Common myeloid progenitor, CD34-positive (primary cell): ENCODE data around the gene WNT8B.

Experiments
- CTCF ChIA-PET: fragments of 350-600 bp; sonication (Branson Sonifier 250); formaldehyde crosslinking; loops from one replicate; lab custom pipeline; 2021; ENCODE audit warnings: antibody characterized with exemption; lab: Charles Lee
- POLR2A ChIA-PET: fragments of 350-600 bp; sonication (Branson Sonifier 250); formaldehyde crosslinking; loops from one replicate; lab custom pipeline; 2021; ENCODE audit warnings: antibody characterized with exemption; lab: Charles Lee
- DNase-seq, 3 donors: peaks; one replicate each; pipeline versions ENCODE4 v3.0.0 to v3.0.0-alpha.2; 2013
- H3K27ac ChIP-seq, 2 experiments: 1 replicate in 1 of 2; 2 replicates in 1 of 2; pipeline ENCODE4 v1.7.0; 2013; ENCODE audit warnings: inconsistent platforms in 2 of 2, low read length in 2 of 2, mild to moderate bottlenecking in 2 of 2, low read depth in 1 of 2, moderate library complexity in 1 of 2; ENCODE audit not compliant: severe bottlenecking in 2 of 2, insufficient read depth in 1 of 2, poor library complexity in 1 of 2
- H3K27me3 ChIP-seq, 5 experiments: replicated peaks in 2 of 5; 1 replicate in 3 of 5; 2 replicates in 2 of 5; pipeline versions ENCODE4 v1.6.1 to v1.7.0; 2013; ENCODE audit warnings: low read length in 4 of 5, mild to moderate bottlenecking in 2 of 5, moderate library complexity in 2 of 5, inconsistent platforms in 1 of 5; ENCODE audit not compliant: insufficient read depth in 5 of 5, control insufficient read depth in 4 of 5
- H3K36me3 ChIP-seq, 4 experiments: 1 replicate in 2 of 4; 2 replicates in 2 of 4; pipeline versions ENCODE4 v1.6.1 to v1.7.0; 2013; ENCODE audit warnings: low read length in 3 of 4, control low read depth in 1 of 4, mild to moderate bottlenecking in 1 of 4; ENCODE audit not compliant: control insufficient read depth in 4 of 4, insufficient read depth in 4 of 4
- H3K4me1 ChIP-seq, 4 experiments: 1 replicate in 3 of 4; 2 replicates in 1 of 4; pipeline versions ENCODE4 v1.6.1 to v1.7.1; 2013; ENCODE audit warnings: low read length in 3 of 4, mild to moderate bottlenecking in 3 of 4, control low read depth in 1 of 4, inconsistent platforms in 1 of 4, moderate library complexity in 1 of 4; ENCODE audit not compliant: control insufficient read depth in 4 of 4, insufficient read depth in 4 of 4; ENCODE audit errors: control extremely low read depth in 1 of 4
- H3K4me3 ChIP-seq, 7 experiments: 1 replicate in 4 of 7; 2 replicates in 3 of 7; pipeline versions ENCODE4 v1.5.1 to v1.7.0; 2013; ENCODE audit warnings: mild to moderate bottlenecking in 7 of 7, low read length in 6 of 7, moderate library complexity in 6 of 7, inconsistent platforms in 2 of 7, low read depth in 2 of 7, control low read depth in 1 of 7; ENCODE audit not compliant: insufficient read depth in 4 of 7, control insufficient read depth in 1 of 7; ENCODE audit errors: extremely low read depth in 1 of 7
- H3K9me3 ChIP-seq, 5 experiments: 1 replicate in 4 of 5; 2 replicates in 1 of 5; pipeline versions ENCODE4 v1.6.1 to v1.7.1; 2013; ENCODE audit warnings: low read length in 4 of 5, mild to moderate bottlenecking in 2 of 5, inconsistent platforms in 1 of 5, low read depth in 1 of 5, moderate library complexity in 1 of 5; ENCODE audit not compliant: control insufficient read depth in 4 of 5, insufficient read depth in 2 of 5; ENCODE audit errors: control extremely low read depth in 1 of 5
- WGBS: methylation state at CpG from one replicate; pipeline ENCODE4 v1.1.5; 2013; ENCODE audit not compliant: insufficient coverage; 5-methylcytosine and 5-hydroxymethylcytosine counted together

Gene WNT8B

DNA sequence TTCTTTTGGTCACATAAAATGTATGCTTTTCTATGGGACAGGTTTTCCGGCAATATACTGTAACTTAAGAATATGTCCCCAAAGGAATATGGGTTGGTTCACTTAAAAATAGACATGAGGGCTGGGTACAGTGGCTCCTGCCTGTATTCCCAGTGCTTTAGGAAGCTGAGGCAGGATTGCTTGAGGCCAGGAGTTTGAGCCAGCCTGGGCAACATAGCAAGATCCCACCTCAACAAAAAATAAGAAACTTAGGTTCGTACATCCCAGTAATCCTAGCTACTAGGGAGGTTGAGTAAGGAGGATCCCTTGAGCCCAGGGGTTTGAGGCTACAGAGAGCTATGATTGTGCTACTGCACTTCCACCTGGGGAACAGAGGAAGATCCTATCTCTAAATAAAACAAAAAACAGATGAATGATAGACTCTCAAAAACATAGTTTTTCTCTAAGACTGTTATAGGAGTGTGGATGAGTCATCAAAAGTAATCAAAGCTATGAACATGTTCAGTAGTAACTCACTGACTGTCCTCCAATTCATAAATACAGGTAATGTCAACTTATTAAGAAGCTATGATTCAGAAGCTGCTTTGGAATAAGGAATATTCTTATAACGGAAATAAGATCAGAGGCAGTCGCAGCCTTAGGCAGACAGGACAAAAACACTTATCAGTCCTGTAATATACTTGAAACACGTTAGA, 59.4 kb downstream of the WNT8B start:
- POLR2A ChIA-PET = interaction anchor here (0.6 to 0.7 kb wide), 2 partner anchors 40 to 188 kb away, joined by 3 read pairs; no protein-coding TSS in a partner anchor
- CTCF ChIA-PET = interaction anchor here (0.5 to 1.5 kb wide), 8 partner anchors 15 to 274 kb away, joined by 3 to 5 read pairs (median 3); no protein-coding TSS in a partner anchor
- DNase-seq = no peak
- H3K27me3 ChIP-seq = peaks cover 0 to 20% (median 13%) of the 10 kb centered on the region in 5 experiments
- H3K9me3 ChIP-seq = no peaks in the 10 kb centered on the region
- WGBS = no CpG with 5 or more reads among the region's 5 CpGs
- peaks cover 0 to 10% (median 3%) of the 10 kb centered on the region in 4 experiments for H3K4me1 ChIP-seq
- no peak overlapping the region for H3K27ac ChIP-seq
- no peak overlapping the region for H3K4me3 ChIP-seq
- peaks cover 19 to 50% (median 36%) of the 10 kb centered on the region in 4 experiments for H3K36me3 ChIP-seq

GRCh38 chr10:100522945-100523344, 60.1 kb downstream of the WNT8B start:
- 91% methylated on average over 9 of the region's 9 CpGs for WGBS
- POLR2A ChIA-PET = interaction anchor here (0.7 kb wide), 1 partner anchor 39 kb away, joined by 3 read pairs; no protein-coding TSS in a partner anchor

DNA sequence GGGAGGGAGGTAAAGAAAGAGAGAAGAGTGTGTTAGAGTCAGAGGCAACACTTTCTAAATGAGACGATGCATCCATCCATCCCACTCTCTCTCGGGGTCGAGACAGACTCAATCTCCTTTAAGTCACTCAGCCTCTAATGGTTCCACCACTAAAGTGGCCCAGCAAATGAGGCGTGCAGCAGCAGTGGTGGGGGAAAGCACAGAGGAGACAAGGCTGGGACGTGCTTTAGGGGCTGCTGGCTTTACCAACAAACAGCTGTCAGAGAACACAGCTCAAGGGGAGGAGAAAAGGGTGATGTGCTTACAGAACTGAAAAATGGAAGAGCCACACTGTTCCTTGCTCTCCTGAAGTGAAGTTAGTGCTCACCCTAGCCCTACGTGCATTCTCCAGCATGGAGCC, 61.4 kb downstream of the WNT8B start:
- DNase-seq = no peak
- WGBS = 100% methylated on average over 6 of the region's 6 CpGs
- Histone ChIP-seq H3K27me3 (peaks cover 0 to 17% (median 6%) of the 10 kb centered on the region in 5 experiments), H3K4me1 (peaks cover 6 to 19% (median 15%) of the 10 kb centered on the region in 4 experiments), H3K4me3 (no peak overlapping the region), H3K27ac (no peak overlapping the region), H3K9me3 (no peaks in the 10 kb centered on the region), H3K36me3 (peaks cover 19 to 50% (median 37%) of the 10 kb centered on the region in 4 experiments)
- ChIA-PET CTCF (interaction anchor here (1.2 to 1.8 kb wide), 4 partner anchors 8 to 85 kb away, joined by 3 to 10 read pairs (median 6); partner anchors contain the start of gene HIF1AN), POLR2A (no interaction called here)

More at GRCh38 chr10:100522945-100523344, 60.1 kb downstream of the WNT8B start:
- no peak overlapping the region for H3K4me3 ChIP-seq
- H3K36me3 ChIP-seq = peaks cover 19 to 50% (median 37%) of the 10 kb centered on the region in 4 experiments
- H3K9me3 ChIP-seq = no peaks in the 10 kb centered on the region
- CTCF ChIA-PET = interaction anchor here (1.0 to 1.5 kb wide), 5 partner anchors 15 to 273 kb away, joined by 3 to 5 read pairs (median 3); no protein-coding TSS in a partner anchor
- H3K4me1 ChIP-seq = peaks cover 0 to 10% (median 5%) of the 10 kb centered on the region in 4 experiments
- H3K27me3 ChIP-seq = peaks cover 0 to 20% (median 13%) of the 10 kb centered on the region in 5 experiments
- DNase-seq = no peak
- no peak overlapping the region for H3K27ac ChIP-seq

- peaks cover 0 to 12% (median 4%) of the 10 kb centered on the region in 5 experiments for H3K27me3 ChIP-seq
- H3K9me3 ChIP-seq = no peaks in the 10 kb centered on the region
- ChIA-PET POLR2A (interaction anchor here (0.6 to 0.9 kb wide), 3 partner anchors 27 to 901 kb away, joined by 3 to 5 read pairs (median 3); no protein-coding TSS in a partner anchor), CTCF (interaction anchor here (0.6 to 1.8 kb wide), 5 partner anchors 9 to 85 kb away, joined by 3 to 10 read pairs (median 5); partner anchors contain the start of gene HIF1AN)
- DNase-seq = no peak
- H3K4me1 ChIP-seq = peaks cover 6 to 17% (median 14%) of the 10 kb centered on the region in 4 experiments
- WGBS = 100% methylated on average over 2 of the region's 2 CpGs
- peaks cover 19 to 50% (median 37%) of the 10 kb centered on the region in 4 experiments for H3K36me3 ChIP-seq
- no peak overlapping the region for H3K27ac ChIP-seq
- no peak overlapping the region for H3K4me3 ChIP-seq
These were observed 61.8 kb downstream of the WNT8B start for GRCh38 chr10:100524638-100525037.

GRCh38 chr10:100528123-100528886, 65.5 kb downstream of the WNT8B start:
- DNase-seq = peak in 1 of 3 donors; percentile 15
- H3K36me3 ChIP-seq = peaks cover 19 to 38% (median 33%) of the 10 kb centered on the region in 4 experiments
- H3K27ac ChIP-seq = peak overlapping the region; percentile 13 to 87
- CTCF ChIA-PET = interaction anchor here (1.2 to 5.5 kb wide), 3 partner anchors 7 to 15 kb away, joined by 3 to 38 read pairs (median 5); partner anchors contain the start of genes HIF1AN and SEC31B
- H3K4me3 ChIP-seq = peak overlapping the region in 6 of 7 experiments; percentile 78 to 100 (median 98)
- H3K4me1 ChIP-seq = peaks cover 9 to 23% (median 17%) of the 10 kb centered on the region in 4 experiments
- H3K27me3 ChIP-seq = no peaks in the 10 kb centered on the region
- WGBS = 81% methylated on average over 4 of the region's 7 CpGs
- POLR2A ChIA-PET = no interaction called here
- no peaks in the 10 kb centered on the region for H3K9me3 ChIP-seq

GRCh38 chr10:100528921-100529474, 66.2 kb downstream of the WNT8B start:
- Histone ChIP-seq H3K27me3 (no peaks in the 10 kb centered on the region), H3K36me3 (peaks cover 19 to 31% (median 27%) of the 10 kb centered on the region in 4 experiments), H3K27ac (peak overlapping the region; percentile 70 to 87), H3K9me3 (no peaks in the 10 kb centered on the region), H3K4me3 (peak overlapping the region; percentile 78 to 100 (median 97)), H3K4me1 (peaks cover 9 to 23% (median 17%) of the 10 kb centered on the region in 4 experiments)
- POLR2A ChIA-PET = no interaction called here
- 0% methylated on average over 11 of the region's 18 CpGs for WGBS
- CTCF ChIA-PET = interaction anchor here (2.0 to 5.5 kb wide), 2 partner anchors 7 to 11 kb away, joined by 5 to 38 read pairs; partner anchors contain the start of genes HIF1AN and SEC31B
- peak in 2 of 3 donors; percentile 32 to 40 for DNase-seq
